Transverse colon (tissue), 3 donors: Measurements from ENCODE around the gene C11orf42.

Experiments used
- CTCF ChIP-seq, 5 experiments: fragments of 200-600 bp in 3 of 5; fragments of 450-650 bp in 2 of 5; sonication (generic) in 3 of 5; IDR thresholded peaks; 1 replicate in 2 of 5; 2 replicates in 3 of 5; pipeline ENCODE4 v1.5.1; 2016 to 2017; ENCODE audit warnings: antibody characterized with exemption in 5 of 5, inconsistent platforms in 3 of 5, mild to moderate bottlenecking in 2 of 5, moderate library complexity in 1 of 5
- POLR2A ChIP-seq: fragments of 450-650 bp; IDR thresholded peaks from one replicate; pipeline ENCODE4 v1.6.1; 2016; ENCODE audit warnings: antibody characterized with exemption, mild to moderate bottlenecking, moderate library complexity

GRCh38 chr11:6219359-6219758 is 14.0 kb downstream of the C11orf42 start:
- TF ChIP-seq CTCF (IDR thresholded peaks at IDR 0.05) (no peak), POLR2A (no peak)
